AG08395 (cell line): Measurements from ENCODE around the gene NALCN.
A peak's percentile ranks its signal among the peaks of the same experiment; 100 is the strongest.

Experiments
- DNase-seq: peaks from one replicate; pipeline ENCODE4 v3.0.0; 2012; ENCODE audit warnings: mixed read lengths, low spot score

NALCN gene

GRCh38 chr13:101025519-101025918, 390.8 kb downstream of the NALCN start:
- DNase-seq = no peak

GRCh38 chr13:101019126-101019525, 397.2 kb downstream of the NALCN start:
- no peak for DNase-seq

DNA sequence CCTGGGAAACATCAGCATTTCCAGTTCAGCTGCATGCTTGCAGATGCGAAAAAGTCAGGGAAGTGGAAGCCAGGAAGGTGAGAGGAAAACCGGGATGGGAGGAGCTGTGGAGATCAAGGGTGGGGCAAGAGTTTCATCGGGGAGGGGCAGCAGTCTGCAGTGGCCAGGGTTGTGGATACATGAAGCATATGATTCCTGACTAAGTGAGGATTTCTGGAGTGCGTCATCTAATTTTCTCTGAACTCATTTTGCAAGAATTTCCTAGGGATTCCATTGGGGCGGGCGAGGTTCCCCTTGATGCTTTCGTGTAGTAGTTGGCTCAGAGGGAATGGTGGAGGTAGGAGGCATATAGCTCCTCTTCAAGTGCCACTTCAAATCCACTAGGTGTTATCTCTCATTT, 397.6 kb downstream of the NALCN start:
- peak; percentile 86 for DNase-seq

DNA sequence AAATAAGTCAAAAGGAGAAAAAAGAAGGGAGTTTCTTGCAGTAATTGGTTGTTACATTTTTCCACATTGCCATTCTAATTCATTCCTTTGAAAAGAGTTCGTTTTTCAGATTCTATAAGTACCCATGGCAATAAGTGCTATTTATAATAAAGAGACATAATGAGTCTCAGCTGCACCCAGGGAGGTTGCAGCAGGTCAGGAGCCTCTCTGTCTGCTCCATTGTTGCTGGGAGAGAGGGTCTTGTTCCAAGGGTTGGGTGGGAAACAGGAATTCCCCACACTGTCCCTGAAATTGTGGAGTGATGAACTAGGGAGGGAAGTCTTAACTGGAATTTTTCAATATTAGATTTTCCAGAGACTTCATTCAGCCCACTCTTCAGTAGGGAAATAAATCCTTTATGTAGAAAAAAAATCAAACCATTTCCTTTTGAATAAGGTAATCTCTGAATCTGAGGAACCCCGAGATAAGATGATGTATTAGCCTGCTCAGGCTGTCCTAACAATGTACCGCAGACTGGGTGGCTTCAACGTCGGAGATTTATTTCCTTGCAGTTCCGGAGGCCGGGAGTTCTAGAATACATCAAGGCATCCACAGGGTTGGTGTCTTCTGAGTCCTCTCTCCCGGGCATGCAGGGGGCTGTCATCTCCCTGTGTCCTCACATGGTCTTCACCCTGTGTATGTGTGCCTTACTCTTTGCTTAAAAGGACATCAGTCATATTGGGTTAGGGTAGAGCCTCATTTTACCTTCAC, 399.0 kb downstream of the NALCN start:
- no peak for DNase-seq

GRCh38 chr13:101016475-101016874, 399.8 kb downstream of the NALCN start:
- DNase-seq = no peak

DNA sequence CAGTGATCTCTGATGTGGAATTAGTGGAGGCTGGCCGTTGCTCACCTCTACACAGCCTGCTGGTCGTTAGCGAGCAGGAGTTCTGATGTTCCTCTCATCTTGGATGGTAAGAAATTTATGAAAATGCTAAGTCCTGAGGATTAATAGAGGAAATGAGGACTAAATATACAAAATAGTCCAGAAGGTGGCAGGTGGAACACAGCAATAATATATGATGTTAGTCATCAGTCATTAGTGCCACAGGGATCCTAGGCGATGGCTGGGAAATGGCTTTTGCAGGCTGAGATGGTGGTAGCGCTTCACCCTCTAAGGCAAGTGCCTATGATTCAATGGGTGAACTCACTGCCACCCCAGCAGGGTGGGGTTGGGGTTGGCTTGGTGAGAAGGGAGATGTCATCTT, 403.1 kb downstream of the NALCN start:
- no peak for DNase-seq

- DNase-seq = no peak
These were observed 406.2 kb downstream of the NALCN start for GRCh38 chr13:101010100-101010499.

DNA sequence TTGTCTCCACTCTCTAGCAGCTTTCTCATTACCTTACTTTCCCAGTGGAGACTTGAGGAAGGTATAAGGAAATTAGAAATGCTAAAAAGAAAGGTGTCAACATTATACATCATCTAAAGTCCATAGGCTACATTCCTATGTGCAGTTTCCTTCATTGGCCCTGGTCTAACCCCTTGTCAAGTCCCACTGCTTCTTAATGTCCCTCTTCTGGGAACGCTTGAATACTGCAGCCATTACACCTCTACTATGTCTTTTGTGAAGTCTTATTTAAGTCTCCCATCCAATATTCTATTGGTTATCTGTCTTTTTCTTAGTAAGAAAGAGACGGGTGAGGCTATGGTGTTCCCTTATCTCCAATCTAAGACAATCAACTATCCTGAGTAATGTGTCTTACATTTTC, 409.1 kb downstream of the NALCN start:
- DNase-seq = no peak
